MM.1S (cell line): ENCODE data around the gene MACROD2.

Experiments used
- DNase-seq: peaks from one replicate; pipeline ENCODE4 v3.0.0-alpha.2; 2015
- H2AFZ ChIP-seq: fragments of 300-600 bp; sonication (generic); 2 replicates; pipeline ENCODE4 v1.6.0; 2016; ENCODE audit warnings: antibody characterized with exemption, low read length
- H3F3A ChIP-seq: fragments of 300-600 bp; sonication (generic); 2 replicates; pipeline ENCODE4 v1.6.1; 2016; ENCODE audit warnings: mild to moderate bottlenecking, antibody characterized with exemption, low read length, moderate library complexity, mixed read lengths; ENCODE audit not compliant: insufficient read depth
- H3K27ac ChIP-seq: fragments of 300-600 bp; sonication (generic); 2 replicates; pipeline ENCODE4 v1.5.1; 2016; ENCODE audit warnings: mild to moderate bottlenecking, low read length
- H3K27me3 ChIP-seq: fragments of 300-600 bp; sonication (generic); replicated peaks from 2 replicates; pipeline ENCODE4 v1.6.0; 2016; ENCODE audit warnings: low read length; ENCODE audit not compliant: insufficient read depth
- H3K36me3 ChIP-seq: fragments of 300-600 bp; sonication (generic); replicated peaks from 2 replicates; pipeline ENCODE4 v1.6.1; 2016; ENCODE audit warnings: mild to moderate bottlenecking, low read length, mixed read lengths; ENCODE audit not compliant: insufficient read depth
- H3K4me1 ChIP-seq: fragments of 300-600 bp; sonication (generic); 2 replicates; pipeline ENCODE4 v1.6.1; 2016; ENCODE audit warnings: low read length, mixed read lengths
- H3K4me2 ChIP-seq: fragments of 300-600 bp; sonication (generic); 2 replicates; pipeline ENCODE4 v1.6.0; 2016; ENCODE audit warnings: low read depth, low read length
- H3K4me3 ChIP-seq: fragments of 300-600 bp; sonication (generic); 2 replicates; pipeline ENCODE4 v1.5.1; 2016; ENCODE audit warnings: low read length, mixed read lengths
- H3K79me2 ChIP-seq: fragments of 300-600 bp; sonication (generic); 2 replicates; pipeline ENCODE4 v1.6.1; 2016; ENCODE audit warnings: mixed run types, low read length, mixed read lengths
- H3K9ac ChIP-seq: fragments of 300-600 bp; sonication (generic); 2 replicates; pipeline ENCODE4 v1.6.1; 2016; ENCODE audit warnings: low read length, mixed read lengths
- H3K9me2 ChIP-seq: fragments of 300-600 bp; sonication (generic); replicated peaks from 2 replicates; pipeline ENCODE4 v1.6.1; 2016; ENCODE audit warnings: mild to moderate bottlenecking, low read length, mixed read lengths; ENCODE audit not compliant: insufficient read depth
- H3K9me3 ChIP-seq: fragments of 300-600 bp; sonication (generic); replicated peaks from 2 replicates; pipeline ENCODE4 v1.6.1; 2016; ENCODE audit warnings: mild to moderate bottlenecking, low read length, mixed read lengths; ENCODE audit not compliant: insufficient read depth
- H4K20me1 ChIP-seq: fragments of 300-600 bp; sonication (generic); 2 replicates; pipeline ENCODE4 v1.6.1; 2016; ENCODE audit warnings: mild to moderate bottlenecking, low read length, moderate library complexity, mixed read lengths; ENCODE audit not compliant: insufficient read depth
- EZH2 ChIP-seq: fragments of 300-600 bp; sonication (generic); optimal IDR thresholded peaks from 2 replicates; pipeline ENCODE3; 2017; ENCODE audit warnings: low read depth, mild to moderate bottlenecking, antibody characterized with exemption, low read length, mixed read lengths
- EZH2phosphoT487 ChIP-seq: fragments of 300-600 bp; sonication (generic); IDR thresholded peaks from 2 replicates; pipeline ENCODE4 v1.6.1; 2018; ENCODE audit warnings: antibody characterized with exemption, low read length
- TF ChIP-seq, protein P1 (sequence below): fragments of 300-600 bp; sonication (generic); IDR thresholded peaks from 2 replicates; pipeline ENCODE4 v1.5.1; 2016; ENCODE audit warnings: antibody characterized with exemption, low read length, mixed read lengths

MACROD2 gene

DNA sequence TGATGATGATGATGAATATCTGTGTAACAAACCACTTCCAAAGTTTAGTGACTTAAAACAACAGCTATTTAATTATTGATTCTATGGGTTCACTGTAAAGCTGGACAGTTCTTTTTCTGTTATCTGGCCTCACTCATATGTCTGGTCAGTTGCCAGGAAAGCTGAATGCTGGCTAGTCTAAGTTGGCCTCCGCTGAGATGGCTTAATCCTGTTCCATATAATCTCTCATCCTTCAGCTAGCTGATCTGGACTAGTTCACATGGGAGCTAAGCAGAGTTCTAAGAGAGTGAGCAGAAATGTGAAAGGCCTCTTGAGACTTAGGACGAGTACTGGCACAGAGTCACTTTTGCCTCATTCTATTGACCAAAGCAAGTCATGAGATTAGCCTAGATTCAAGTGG lies 676.8 kb downstream of the MACROD2 start:
- no peaks in the 10 kb centered on the region for H4K20me1 ChIP-seq
- no peaks in the 10 kb centered on the region for H3K27me3 ChIP-seq
- no peak overlapping the region for H3K27ac ChIP-seq
- TF ChIP-seq EZH2 (no peak), EZH2phosphoT487 (no peak)
- TF ChIP-seq, protein P1, sequence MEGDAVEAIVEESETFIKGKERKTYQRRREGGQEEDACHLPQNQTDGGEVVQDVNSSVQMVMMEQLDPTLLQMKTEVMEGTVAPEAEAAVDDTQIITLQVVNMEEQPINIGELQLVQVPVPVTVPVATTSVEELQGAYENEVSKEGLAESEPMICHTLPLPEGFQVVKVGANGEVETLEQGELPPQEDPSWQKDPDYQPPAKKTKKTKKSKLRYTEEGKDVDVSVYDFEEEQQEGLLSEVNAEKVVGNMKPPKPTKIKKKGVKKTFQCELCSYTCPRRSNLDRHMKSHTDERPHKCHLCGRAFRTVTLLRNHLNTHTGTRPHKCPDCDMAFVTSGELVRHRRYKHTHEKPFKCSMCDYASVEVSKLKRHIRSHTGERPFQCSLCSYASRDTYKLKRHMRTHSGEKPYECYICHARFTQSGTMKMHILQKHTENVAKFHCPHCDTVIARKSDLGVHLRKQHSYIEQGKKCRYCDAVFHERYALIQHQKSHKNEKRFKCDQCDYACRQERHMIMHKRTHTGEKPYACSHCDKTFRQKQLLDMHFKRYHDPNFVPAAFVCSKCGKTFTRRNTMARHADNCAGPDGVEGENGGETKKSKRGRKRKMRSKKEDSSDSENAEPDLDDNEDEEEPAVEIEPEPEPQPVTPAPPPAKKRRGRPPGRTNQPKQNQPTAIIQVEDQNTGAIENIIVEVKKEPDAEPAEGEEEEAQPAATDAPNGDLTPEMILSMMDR, result no peak
- no peak overlapping the region for H3K4me3 ChIP-seq
- no peak overlapping the region for H3K4me2 ChIP-seq
- no peaks in the 10 kb centered on the region for H3K36me3 ChIP-seq
- H3K9me3 ChIP-seq, result no peaks in the 10 kb centered on the region
- H3F3A ChIP-seq, result no peaks in the 10 kb centered on the region
- no peaks in the 10 kb centered on the region for H3K9me2 ChIP-seq
- no peaks in the 10 kb centered on the region for H3K4me1 ChIP-seq
- no peak overlapping the region for H2AFZ ChIP-seq
- no peak for DNase-seq
- no peak overlapping the region for H3K9ac ChIP-seq
- H3K79me2 ChIP-seq, result no peaks in the 10 kb centered on the region

DNA sequence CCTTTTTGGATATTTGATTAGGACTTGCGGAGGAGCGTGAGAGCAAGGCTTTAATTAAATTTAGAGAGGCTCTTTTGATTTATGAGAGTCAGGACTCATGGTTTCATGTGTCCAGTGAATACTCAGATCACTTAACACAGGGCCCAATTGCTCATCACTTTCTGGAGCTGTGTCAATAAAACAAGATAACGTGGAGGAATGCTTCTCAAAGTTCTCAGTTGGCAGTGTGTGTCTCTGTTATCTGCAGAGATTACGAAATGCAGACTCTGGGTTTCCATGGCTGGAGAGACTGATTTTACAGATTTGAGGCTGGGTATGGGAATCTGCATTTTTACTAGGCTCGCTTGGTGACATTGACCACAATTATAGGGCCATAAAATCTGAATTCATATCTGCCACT lies 677.8 kb downstream of the MACROD2 start:
- Histone ChIP-seq H3K4me3 (no peak overlapping the region), H2AFZ (no peak overlapping the region), H3K9me2 (no peaks in the 10 kb centered on the region), H3K27ac (no peak overlapping the region), H3K4me1 (no peaks in the 10 kb centered on the region), H3K9me3 (no peaks in the 10 kb centered on the region), H3F3A (no peaks in the 10 kb centered on the region), H3K27me3 (no peaks in the 10 kb centered on the region), H3K9ac (no peak overlapping the region), H3K36me3 (no peaks in the 10 kb centered on the region), H3K4me2 (no peak overlapping the region), H3K79me2 (no peaks in the 10 kb centered on the region), H4K20me1 (no peaks in the 10 kb centered on the region)
- TF ChIP-seq EZH2, result no peak
- TF ChIP-seq EZH2phosphoT487, result no peak
- TF ChIP-seq, protein P1, result no peak
- DNase-seq, result no peak

DNA sequence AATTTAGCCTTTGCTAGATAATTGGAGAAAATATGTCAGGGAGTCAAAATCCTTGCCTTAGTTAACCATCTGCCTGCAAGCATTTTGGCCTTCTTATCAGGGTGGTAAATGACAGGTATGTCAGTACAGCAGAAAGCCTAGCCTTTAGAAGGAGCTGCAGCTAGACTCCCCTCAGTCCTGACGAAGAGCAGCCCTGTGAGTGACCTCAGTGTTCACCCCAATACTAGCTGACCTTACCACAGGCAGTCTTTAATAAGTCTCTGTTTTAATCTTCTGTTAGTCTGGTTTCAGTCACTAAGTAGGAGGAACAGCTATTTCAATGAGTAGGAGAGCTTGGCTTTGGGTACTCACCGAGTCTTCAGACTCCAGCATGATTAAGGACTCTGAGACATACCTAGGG lies 682.1 kb downstream of the MACROD2 start:
- no peaks in the 10 kb centered on the region for H3K9me2 ChIP-seq
- no peak overlapping the region for H3K4me2 ChIP-seq
- no peaks in the 10 kb centered on the region for H3K27me3 ChIP-seq
- no peaks in the 10 kb centered on the region for H3K4me1 ChIP-seq
- H3K36me3 ChIP-seq, result no peaks in the 10 kb centered on the region
- H3K9ac ChIP-seq, result no peak overlapping the region
- no peak overlapping the region for H3K27ac ChIP-seq
- H3K79me2 ChIP-seq, result no peaks in the 10 kb centered on the region
- no peak for TF ChIP-seq EZH2phosphoT487
- TF ChIP-seq EZH2, result no peak
- TF ChIP-seq, protein P1, result no peak
- no peak overlapping the region for H2AFZ ChIP-seq
- no peak overlapping the region for H3K4me3 ChIP-seq
- no peak for DNase-seq
- H3F3A ChIP-seq, result no peaks in the 10 kb centered on the region
- no peaks in the 10 kb centered on the region for H3K9me3 ChIP-seq
- H4K20me1 ChIP-seq, result no peaks in the 10 kb centered on the region
